Measurements from ENCODE around the gene COL19A1. TPM values are rescaled to one million over a fixed set of nuclear protein-coding genes. Genes with fewer than 3 reads are reported as not detected.
"Not testable (repeated sequence)": the region's sequence is repeated elsewhere in the genome, so short reads cannot be mapped to it uniquely, and the experiment has no call there.

The COL19A1 gene
- polyA plus RNA-seq, 3 donors from 2014 or later, result not detected

GRCh38 chr6:69894578-69895347 is 28.4 kb downstream of the COL19A1 start:
- Mint-ChIP-seq H3K4me1 (no peaks in the 10 kb centered on the region), H3K36me3 (peaks cover 0 to 6% (median 3%) of the 10 kb centered on the region in 3 donors), H3K27me3 (ENCODE audit: low read depth in 3 of 3) (peaks cover 0 to 2% (median 2%) of the 10 kb centered on the region in 3 donors), H3K4me3 (no peak overlapping the region), H3K9me3 (peaks cover 0 to 6% (median 2%) of the 10 kb centered on the region in 6 donors), H3K27ac (no peak overlapping the region)
- no peak for DNase-seq

DNA sequence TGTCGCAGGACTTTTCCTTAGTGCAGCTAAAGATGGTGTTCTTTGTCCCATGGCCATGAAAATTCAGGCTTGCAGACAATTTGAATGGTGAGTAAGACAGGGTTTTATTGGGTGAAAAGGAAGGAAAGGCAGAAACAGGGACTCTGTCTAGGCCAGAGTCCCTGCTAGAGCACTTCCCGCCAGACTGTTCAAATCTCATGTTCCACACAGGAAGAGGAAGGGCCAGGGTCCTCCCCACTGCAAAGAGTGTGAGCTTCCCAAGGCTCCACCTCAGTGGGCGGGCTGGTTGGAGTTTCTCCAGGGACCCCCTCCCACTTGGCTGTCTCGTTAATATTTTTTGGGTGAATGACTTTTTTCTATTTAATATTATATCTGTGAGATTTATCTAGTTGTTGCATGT is 29.0 kb downstream of the COL19A1 start:
- Mint-ChIP-seq H3K4me3 (no peak overlapping the region), H3K9me3 (peaks cover 0 to 4% (median under 1%) of the 10 kb centered on the region in 6 donors), H3K27ac (no peak overlapping the region)

DNA sequence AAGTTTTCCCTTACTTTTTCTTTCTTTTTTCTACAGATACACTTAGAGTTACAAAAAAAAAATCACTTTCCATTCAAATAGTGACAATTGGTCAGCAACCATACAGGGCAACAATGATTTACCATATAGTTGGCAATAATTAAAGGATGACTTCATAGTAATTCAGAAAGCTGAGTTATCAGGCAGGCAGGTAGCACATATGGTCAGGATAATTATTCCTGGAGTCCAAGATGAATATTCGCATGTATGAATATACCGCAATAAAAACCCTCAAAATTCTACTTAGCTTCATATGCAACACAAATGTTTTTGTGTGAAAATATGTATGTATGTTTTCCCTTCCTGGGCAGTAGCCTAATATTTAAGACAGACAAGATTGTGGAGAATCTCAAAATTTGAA is 34.5 kb downstream of the COL19A1 start:
- H3K4me3 Mint-ChIP-seq, result no peak overlapping the region
- no peaks in the 10 kb centered on the region for H3K4me1 Mint-ChIP-seq
- DNase-seq, result no peak
- no peak overlapping the region for H3K27ac Mint-ChIP-seq
- peaks cover 0 to 2% (median 0%) of the 10 kb centered on the region in 3 donors for H3K27me3 Mint-ChIP-seq (ENCODE audit: low read depth in 3 of 3)
- H3K9me3 Mint-ChIP-seq, result peaks cover 0 to 2% (median 0%) of the 10 kb centered on the region in 6 donors
- H3K36me3 Mint-ChIP-seq, result no peaks in the 10 kb centered on the region

More for the DNA sequence above, 29.0 kb downstream of the COL19A1 start:
- no peak for DNase-seq
- peaks cover 0 to 2% (median 0%) of the 10 kb centered on the region in 3 donors for H3K27me3 Mint-ChIP-seq (ENCODE audit: low read depth in 3 of 3)
- no peaks in the 10 kb centered on the region for H3K4me1 Mint-ChIP-seq
- no peaks in the 10 kb centered on the region for H3K36me3 Mint-ChIP-seq

- peaks cover 0 to 2% (median 0%) of the 10 kb centered on the region in 3 donors for H3K27me3 Mint-ChIP-seq (ENCODE audit: low read depth in 3 of 3)
- no peaks in the 10 kb centered on the region for H3K36me3 Mint-ChIP-seq
- H3K9me3 Mint-ChIP-seq, result no peaks in the 10 kb centered on the region
- no peak overlapping the region for H3K27ac Mint-ChIP-seq
- no peak overlapping the region for H3K4me3 Mint-ChIP-seq
- DNase-seq, result no peak
- no peaks in the 10 kb centered on the region for H3K4me1 Mint-ChIP-seq
Observed at GRCh38 chr6:69901361-69901760, 35.0 kb downstream of the COL19A1 start.

GRCh38 chr6:69907981-69908498 is 41.7 kb downstream of the COL19A1 start:
- H3K36me3 Mint-ChIP-seq, result no peaks in the 10 kb centered on the region
- H3K27ac Mint-ChIP-seq, result no peak overlapping the region
- peaks cover 0 to 1% (median 0%) of the 10 kb centered on the region in 6 donors for H3K9me3 Mint-ChIP-seq
- H3K4me3 Mint-ChIP-seq, result no peak overlapping the region
- peaks cover 0 to 1% (median 0%) of the 10 kb centered on the region in 3 donors for H3K27me3 Mint-ChIP-seq (ENCODE audit: low read depth in 3 of 3)
- no peaks in the 10 kb centered on the region for H3K4me1 Mint-ChIP-seq
- DNase-seq, result no peak

DNA sequence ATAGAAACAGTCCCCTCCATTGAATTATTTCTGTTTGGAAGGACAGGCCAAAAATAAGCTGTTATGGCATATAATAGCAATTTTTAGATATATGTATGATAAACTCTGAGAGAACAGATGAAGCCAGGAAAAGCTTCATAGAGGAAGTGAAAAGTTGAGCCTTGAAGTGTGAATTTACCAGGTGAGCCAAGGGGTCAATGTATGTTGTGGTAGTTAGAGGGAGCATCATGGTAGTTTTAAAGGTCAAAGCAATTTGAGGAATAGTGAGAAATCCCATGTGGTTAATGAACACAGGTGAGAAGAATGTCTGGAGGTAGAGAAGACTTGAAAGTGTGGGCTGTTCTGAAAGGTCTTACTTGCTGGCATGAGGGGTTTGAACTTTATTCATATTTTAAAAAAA is 47.0 kb downstream of the COL19A1 start:
- no peak for DNase-seq
- no peaks in the 10 kb centered on the region for H3K4me1 Mint-ChIP-seq
- peaks cover 0 to 3% (median under 1%) of the 10 kb centered on the region in 6 donors for H3K9me3 Mint-ChIP-seq
- H3K27me3 Mint-ChIP-seq (ENCODE audit: low read depth in 3 of 3), result peaks cover 0 to 3% (median 1%) of the 10 kb centered on the region in 3 donors
- no peak overlapping the region for H3K4me3 Mint-ChIP-seq
- H3K36me3 Mint-ChIP-seq, result no peaks in the 10 kb centered on the region
- H3K27ac Mint-ChIP-seq, result no peak overlapping the region

DNA sequence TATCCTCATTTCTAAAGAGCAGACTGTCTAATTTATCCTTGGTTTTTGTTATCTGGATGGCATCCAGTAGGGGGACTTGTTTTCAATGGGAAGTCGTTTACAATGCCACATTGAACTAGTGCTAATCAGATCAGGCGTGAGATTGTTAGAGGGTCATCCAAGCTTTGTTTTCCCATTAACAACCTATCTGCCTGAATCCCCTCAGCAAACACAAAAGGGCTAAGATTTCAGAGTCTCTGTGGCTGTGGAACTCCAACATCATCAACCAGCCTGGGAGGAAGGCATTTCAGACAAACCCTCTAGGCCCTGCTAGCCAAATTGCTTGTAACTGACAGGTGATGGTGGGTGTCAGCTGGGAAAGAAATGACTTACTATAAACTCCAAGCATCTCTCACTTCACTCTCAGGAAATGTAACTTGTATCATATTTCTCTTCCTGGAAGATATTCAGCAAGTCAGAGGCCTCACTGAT is 47.7 kb downstream of the COL19A1 start:
- Mint-ChIP-seq H3K27me3 (ENCODE audit: low read depth in 3 of 3) (peaks cover 0 to 3% (median 1%) of the 10 kb centered on the region in 3 donors), H3K4me1 (no peaks in the 10 kb centered on the region), H3K27ac (no peak overlapping the region), H3K36me3 (no peaks in the 10 kb centered on the region), H3K4me3 (no peak overlapping the region), H3K9me3 (peaks cover 0 to 3% (median under 1%) of the 10 kb centered on the region in 6 donors)
- no peak for DNase-seq

DNA sequence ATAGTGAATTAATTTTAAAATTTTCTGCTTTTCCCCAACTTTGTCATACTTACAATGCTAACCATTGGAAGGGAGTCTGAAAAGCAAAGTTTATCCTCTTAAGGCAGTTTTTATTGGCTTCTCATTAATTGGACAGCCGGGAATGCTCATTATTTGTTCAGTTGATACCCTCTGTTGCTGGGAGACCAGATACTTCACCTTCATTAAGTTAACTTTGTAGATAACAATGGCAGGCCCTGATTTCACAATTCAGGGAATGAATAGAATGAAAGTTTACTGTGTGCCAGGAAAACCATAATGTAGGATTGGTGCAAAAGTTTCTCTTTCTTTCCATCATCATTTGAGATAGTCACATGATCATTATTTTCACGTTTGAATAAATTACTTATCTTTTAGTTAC is 49.0 kb downstream of the COL19A1 start:
- peaks cover 0 to 3% (median 1%) of the 10 kb centered on the region in 3 donors for H3K27me3 Mint-ChIP-seq (ENCODE audit: low read depth in 3 of 3)
- H3K9me3 Mint-ChIP-seq, result peaks cover 0 to 3% (median under 1%) of the 10 kb centered on the region in 6 donors
- no peaks in the 10 kb centered on the region for H3K4me1 Mint-ChIP-seq
- no peak overlapping the region for H3K27ac Mint-ChIP-seq
- no peak for DNase-seq
- H3K4me3 Mint-ChIP-seq, result no peak overlapping the region
- H3K36me3 Mint-ChIP-seq, result no peaks in the 10 kb centered on the region

DNA sequence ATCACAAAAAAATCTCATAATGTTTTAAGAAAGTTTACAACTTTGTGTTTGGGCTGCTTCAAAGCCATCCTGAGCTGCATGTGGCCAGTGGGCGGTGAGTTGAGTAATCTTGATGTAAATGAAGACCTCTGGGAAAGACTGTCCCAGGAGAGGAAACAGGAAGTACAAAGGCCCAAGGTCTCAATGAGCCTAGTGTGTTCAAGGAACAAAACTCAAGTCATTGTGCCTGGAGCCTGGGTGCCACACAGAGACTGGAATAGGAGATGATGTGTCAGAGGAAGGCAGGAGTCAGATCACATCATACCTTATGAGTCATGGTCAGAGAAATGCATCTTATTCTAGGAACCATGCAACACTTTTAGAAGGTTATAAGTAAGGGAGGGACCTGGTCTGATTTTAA is 51.5 kb downstream of the COL19A1 start:
- Mint-ChIP-seq H3K4me1 (no peaks in the 10 kb centered on the region), H3K27me3 (ENCODE audit: low read depth in 3 of 3) (peaks cover 0 to 3% (median 0%) of the 10 kb centered on the region in 3 donors), H3K27ac (no peak overlapping the region), H3K9me3 (peaks cover 0 to 3% (median 0%) of the 10 kb centered on the region in 6 donors), H3K4me3 (no peak overlapping the region), H3K36me3 (no peaks in the 10 kb centered on the region)
- DNase-seq, result no peak

- H3K4me3 Mint-ChIP-seq, result no peak overlapping the region
- peaks cover 0 to 3% (median 0%) of the 10 kb centered on the region in 6 donors for H3K9me3 Mint-ChIP-seq
- no peaks in the 10 kb centered on the region for H3K36me3 Mint-ChIP-seq
- DNase-seq, result no peak
- no peaks in the 10 kb centered on the region for H3K4me1 Mint-ChIP-seq
- H3K27ac Mint-ChIP-seq, result no peak overlapping the region
- peaks cover 0 to 3% (median 0%) of the 10 kb centered on the region in 3 donors for H3K27me3 Mint-ChIP-seq (ENCODE audit: low read depth in 3 of 3)
Observed at GRCh38 chr6:69918813-69919475, 52.6 kb downstream of the COL19A1 start.

- H3K36me3 Mint-ChIP-seq; DNase-seq; H3K4me3 Mint-ChIP-seq; H3K4me1 Mint-ChIP-seq; H3K27me3 Mint-ChIP-seq (ENCODE audit: low read depth in 3 of 3); H3K9me3 Mint-ChIP-seq; H3K27ac Mint-ChIP-seq: not testable (repeated sequence)
Observed at GRCh38 chr6:69921066-69921465, 54.7 kb downstream of the COL19A1 start.

DNA sequence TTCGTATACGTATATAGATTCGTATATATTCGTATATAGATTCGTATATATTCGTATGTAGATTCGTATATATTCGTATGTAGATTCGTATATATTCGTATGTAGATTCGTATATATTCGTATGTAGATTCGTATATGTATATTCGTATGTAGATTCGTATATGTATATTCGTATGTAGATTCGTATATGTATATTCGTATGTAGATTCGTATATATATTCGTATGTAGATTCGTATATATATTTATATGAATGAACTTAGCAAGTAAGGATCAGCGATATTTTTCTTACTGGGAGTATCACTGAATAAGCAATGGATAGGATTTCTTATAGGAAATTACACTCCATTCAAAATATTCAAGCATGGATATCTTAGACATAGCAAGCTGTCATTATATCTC is 55.3 kb downstream of the COL19A1 start:
- H3K27me3 Mint-ChIP-seq (ENCODE audit: low read depth in 3 of 3); H3K4me3 Mint-ChIP-seq; H3K36me3 Mint-ChIP-seq; DNase-seq; H3K4me1 Mint-ChIP-seq; H3K9me3 Mint-ChIP-seq; H3K27ac Mint-ChIP-seq: not testable (repeated sequence)

GRCh38 chr6:69926745-69927144 is 60.4 kb downstream of the COL19A1 start:
- no peak for DNase-seq
- no peak overlapping the region for H3K27ac Mint-ChIP-seq
- H3K4me3 Mint-ChIP-seq, result no peak overlapping the region
- peaks cover 0 to 6% (median 0%) of the 10 kb centered on the region in 3 donors for H3K36me3 Mint-ChIP-seq
- no peaks in the 10 kb centered on the region for H3K4me1 Mint-ChIP-seq
- H3K9me3 Mint-ChIP-seq, result peaks cover 6 to 18% (median 11%) of the 10 kb centered on the region in 6 donors
- H3K27me3 Mint-ChIP-seq (ENCODE audit: low read depth in 3 of 3), result peaks cover 0 to 6% (median 0%) of the 10 kb centered on the region in 3 donors

DNA sequence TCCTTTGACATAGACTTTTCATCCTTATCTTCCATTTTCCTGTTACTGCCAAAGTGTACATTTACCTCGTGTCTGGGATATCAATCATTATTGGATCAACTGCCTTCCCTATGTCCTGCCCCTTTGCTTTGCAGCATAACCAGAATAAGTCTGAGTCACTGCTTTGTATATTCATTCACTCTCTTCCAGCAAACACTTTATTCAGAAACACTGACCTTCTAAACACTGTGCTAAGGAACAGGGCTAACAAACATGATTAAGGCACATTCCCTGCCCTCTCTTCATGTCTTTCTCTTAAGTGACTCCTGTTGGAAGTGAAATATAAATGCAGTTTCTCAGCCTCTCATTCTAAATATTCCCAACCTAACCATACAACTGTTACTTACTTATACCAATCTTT is 66.9 kb downstream of the COL19A1 start:
- peaks cover 0 to 4% (median 3%) of the 10 kb centered on the region in 3 donors for H3K27me3 Mint-ChIP-seq (ENCODE audit: low read depth in 3 of 3)
- H3K36me3 Mint-ChIP-seq, result no peaks in the 10 kb centered on the region
- peaks cover 0 to 5% (median 0%) of the 10 kb centered on the region in 6 donors for H3K9me3 Mint-ChIP-seq
- H3K4me1 Mint-ChIP-seq, result no peaks in the 10 kb centered on the region
- no peak for DNase-seq
- no peak overlapping the region for H3K27ac Mint-ChIP-seq
- no peak overlapping the region for H3K4me3 Mint-ChIP-seq
